MCF 10A (cell line): ENCODE data around the gene TMEFF1. TPM values are rescaled to one million over a fixed set of nuclear protein-coding genes. Genes with fewer than 3 reads are reported as not detected.

Source experiments
- BruUV-seq: library from RNA; stranded (reverse); fragments of 400-500 nt; replicated peaks from 2 replicates; lab custom pipeline; 2021; lab: Mats Ljungman, UMichigan
- CTCF ChIA-PET: fragments of 300-600 bp; sonication (Branson Sonifier 250); formaldehyde crosslinking; extraction: SDS; loops from one replicate; lab custom pipeline; 2021; ENCODE audit warnings: antibody characterized with exemption, inconsistent platforms; lab: Yijun Ruan, JAX
- POLR2A ChIA-PET: fragments of 300-600, 350-650 bp; sonication (Branson Sonifier 250); formaldehyde crosslinking; extraction: SDS; loops from one replicate; lab custom pipeline; 2020; ENCODE audit warnings: antibody characterized with exemption, inconsistent platforms; lab: Yijun Ruan, JAX
- DNase-seq: peaks from one replicate; pipeline ENCODE4 v3.0.0-alpha.2; 2018; ENCODE audit not compliant: unreplicated experiment
- H3K27ac Mint-ChIP-seq: one replicate; pipeline ENCODE4 v1.8.0; 2022; ENCODE audit warnings: mild to moderate bottlenecking, low read depth, mixed read lengths; ENCODE audit not compliant: unreplicated experiment
- H3K27me3 Mint-ChIP-seq: one replicate; pipeline ENCODE4 v1.8.0; 2022; ENCODE audit warnings: mixed read lengths; ENCODE audit not compliant: insufficient read depth, unreplicated experiment
- H3K36me3 Mint-ChIP-seq: one replicate; pipeline ENCODE4 v1.8.0; 2022; ENCODE audit warnings: mild to moderate bottlenecking, moderate library complexity, mixed read lengths; ENCODE audit not compliant: insufficient read depth, unreplicated experiment
- H3K4me1 Mint-ChIP-seq: one replicate; pipeline ENCODE4 v1.8.0; 2022; ENCODE audit warnings: mixed read lengths; ENCODE audit not compliant: insufficient read depth, unreplicated experiment
- H3K4me3 Mint-ChIP-seq: one replicate; pipeline ENCODE4 v1.8.0; 2022; ENCODE audit warnings: mild to moderate bottlenecking, moderate library complexity, mixed read lengths; ENCODE audit not compliant: unreplicated experiment
- H3K9me3 Mint-ChIP-seq: one replicate; pipeline ENCODE4 v1.8.0; 2022; ENCODE audit warnings: mixed read lengths; ENCODE audit not compliant: unreplicated experiment
- CTCF ChIP-seq: fragments of 200-600 bp; IDR thresholded peaks from one replicate; pipeline ENCODE4 v1.8.0; 2022; ENCODE audit warnings: antibody characterized with exemption, mild to moderate bottlenecking; ENCODE audit not compliant: unreplicated experiment
- intact Hi-C: fragments of 100-400 bp; cut with micrococcal nuclease; formaldehyde crosslinking; loops from 2 replicates; pipeline ENCODE4 v1.14.1; 2022
- total RNA-seq: library from RNA; stranded (reverse); gene quantifications from 2 replicates; pipeline ENCODE4 v1.2.3, GENCODE V29; 2022

TMEFF1 gene
- total RNA-seq, 1 experiment from 2014 or later: 0.28 TPM

DNA sequence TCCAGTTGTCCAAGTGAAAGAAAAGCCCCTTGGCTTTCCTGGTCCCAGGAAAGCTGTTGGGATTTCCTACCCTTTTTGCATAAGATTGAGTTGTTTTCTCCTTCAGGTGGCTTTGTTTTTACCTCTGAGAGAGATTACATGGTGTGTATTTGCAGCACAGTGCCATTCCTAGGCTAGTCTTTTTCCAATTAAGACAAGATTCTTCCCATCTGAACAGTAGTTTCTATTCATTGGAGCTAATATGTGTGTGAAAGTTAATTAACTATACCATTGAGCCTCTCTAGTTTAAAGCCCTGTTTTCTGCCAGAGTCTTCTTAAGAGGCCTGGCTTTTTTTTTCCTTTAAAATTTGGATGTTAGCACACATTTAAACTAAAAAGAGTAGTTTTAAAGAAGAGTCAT is 25.9 kb upstream of the TMEFF1 start:
- Mint-ChIP-seq H3K27me3 (no peaks in the 10 kb centered on the region), H3K4me1 (peaks cover 6% of the 10 kb centered on the region), H3K36me3 (peaks cover 47% of the 10 kb centered on the region), H3K4me3 (no peak overlapping the region), H3K27ac (no peak overlapping the region), H3K9me3 (no peaks in the 10 kb centered on the region)
- ChIA-PET CTCF (interaction anchor here (0.6 to 1.3 kb wide), 4 partner anchors 9 to 149 kb away, joined by 3 to 7 read pairs (median 3); no protein-coding TSS in a partner anchor), POLR2A (no interaction called here)
- intact Hi-C loops: no loop called here
- DNase-seq: no peak
- BruUV-seq: no TSS peak
- TF ChIP-seq CTCF: no peak

GRCh38 chr9:100448266-100448665 is 24.7 kb upstream of the TMEFF1 start:
- POLR2A ChIA-PET: no interaction called here
- Mint-ChIP-seq H3K27me3 (no peaks in the 10 kb centered on the region), H3K9me3 (no peaks in the 10 kb centered on the region), H3K36me3 (peaks cover 51% of the 10 kb centered on the region), H3K4me1 (peaks cover 6% of the 10 kb centered on the region), H3K4me3 (no peak overlapping the region), H3K27ac (no peak overlapping the region)
- CTCF ChIA-PET: interaction anchor here (1.3 kb wide), 1 partner anchor 147 kb away, joined by 7 read pairs; no protein-coding TSS in a partner anchor
- no peak for DNase-seq
- no peak for TF ChIP-seq CTCF
- intact Hi-C loops: no loop called here
- BruUV-seq: no TSS peak

DNA sequence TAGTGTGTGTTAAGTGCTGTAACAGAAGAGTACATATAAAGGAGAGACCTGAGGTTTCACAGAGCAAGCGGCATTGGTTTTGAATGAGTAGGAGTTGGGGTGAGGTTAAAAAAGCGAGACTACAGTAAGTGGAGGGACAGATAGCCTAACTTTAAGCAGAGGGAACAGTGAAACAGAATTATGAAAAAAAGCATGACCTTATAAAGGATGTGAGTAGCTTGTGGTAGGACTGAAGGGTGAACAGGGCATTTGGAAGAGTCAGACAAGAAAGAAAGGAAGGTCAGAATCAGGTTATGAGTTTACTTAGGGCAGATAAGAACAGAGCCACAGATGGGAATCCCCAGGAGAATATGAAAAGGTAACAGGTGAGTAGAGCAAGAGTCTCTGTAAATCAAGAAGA is 23.5 kb upstream of the TMEFF1 start:
- no peaks in the 10 kb centered on the region for H3K27me3 Mint-ChIP-seq

DNA sequence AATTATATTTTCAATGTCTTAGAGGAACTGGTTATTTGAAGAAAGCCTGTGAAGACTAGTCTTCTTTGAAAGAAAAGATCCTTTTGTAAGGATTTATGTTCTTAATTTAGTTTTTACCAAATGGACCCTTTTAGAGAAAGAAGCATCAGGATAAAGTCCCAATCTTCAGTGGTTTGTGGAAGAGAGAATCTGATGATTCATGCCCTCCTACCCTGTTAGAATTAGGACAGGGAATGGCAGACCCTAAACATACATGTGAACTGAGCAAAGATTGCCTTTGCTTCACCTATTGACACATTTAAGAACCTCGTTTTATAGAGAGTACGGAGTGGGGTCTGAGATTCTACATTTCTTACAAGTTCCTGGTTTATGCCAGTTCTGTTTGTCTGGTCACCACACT is 20.1 kb upstream of the TMEFF1 start:
- TF ChIP-seq CTCF: no peak
- Mint-ChIP-seq H3K4me1 (no peaks in the 10 kb centered on the region), H3K9me3 (no peaks in the 10 kb centered on the region), H3K36me3 (peaks cover 36% of the 10 kb centered on the region), H3K27me3 (no peaks in the 10 kb centered on the region), H3K27ac (no peak overlapping the region), H3K4me3 (no peak overlapping the region)
- ChIA-PET CTCF (interaction anchor here (1.2 kb wide), 1 partner anchor 149 kb away, joined by 4 read pairs; no protein-coding TSS in a partner anchor), POLR2A (no interaction called here)
- no peak for DNase-seq
- intact Hi-C loops: no loop called here
- BruUV-seq: no TSS peak

More for the DNA sequence above, 23.5 kb upstream of the TMEFF1 start:
- Mint-ChIP-seq H3K9me3 (no peaks in the 10 kb centered on the region), H3K27ac (no peak overlapping the region), H3K36me3 (peaks cover 44% of the 10 kb centered on the region), H3K4me3 (no peak overlapping the region), H3K4me1 (peaks cover under 1% of the 10 kb centered on the region)
- no peak for TF ChIP-seq CTCF
- ChIA-PET POLR2A (no interaction called here), CTCF (no interaction called here)
- BruUV-seq: no TSS peak
- DNase-seq: no peak
- intact Hi-C loops: no loop called here
